MM.1S (cell line): Measurements from ENCODE around the gene TMEM184A.

ENCODE experiments used
- DNase-seq: peaks from one replicate; pipeline ENCODE4 v3.0.0-alpha.2; 2015
- H2AFZ ChIP-seq: fragments of 300-600 bp; sonication (generic); 2 replicates; pipeline ENCODE4 v1.6.0; 2016; ENCODE audit warnings: antibody characterized with exemption, low read length
- H3F3A ChIP-seq: fragments of 300-600 bp; sonication (generic); 2 replicates; pipeline ENCODE4 v1.6.1; 2016; ENCODE audit warnings: mild to moderate bottlenecking, antibody characterized with exemption, low read length, moderate library complexity, mixed read lengths; ENCODE audit not compliant: insufficient read depth
- H3K27ac ChIP-seq: fragments of 300-600 bp; sonication (generic); 2 replicates; pipeline ENCODE4 v1.5.1; 2016; ENCODE audit warnings: mild to moderate bottlenecking, low read length
- H3K27me3 ChIP-seq: fragments of 300-600 bp; sonication (generic); replicated peaks from 2 replicates; pipeline ENCODE4 v1.6.0; 2016; ENCODE audit warnings: low read length; ENCODE audit not compliant: insufficient read depth
- H3K36me3 ChIP-seq: fragments of 300-600 bp; sonication (generic); replicated peaks from 2 replicates; pipeline ENCODE4 v1.6.1; 2016; ENCODE audit warnings: mild to moderate bottlenecking, low read length, mixed read lengths; ENCODE audit not compliant: insufficient read depth
- H3K4me1 ChIP-seq: fragments of 300-600 bp; sonication (generic); 2 replicates; pipeline ENCODE4 v1.6.1; 2016; ENCODE audit warnings: low read length, mixed read lengths
- H3K4me2 ChIP-seq: fragments of 300-600 bp; sonication (generic); 2 replicates; pipeline ENCODE4 v1.6.0; 2016; ENCODE audit warnings: low read depth, low read length
- H3K4me3 ChIP-seq: fragments of 300-600 bp; sonication (generic); 2 replicates; pipeline ENCODE4 v1.5.1; 2016; ENCODE audit warnings: low read length, mixed read lengths
- H3K79me2 ChIP-seq: fragments of 300-600 bp; sonication (generic); 2 replicates; pipeline ENCODE4 v1.6.1; 2016; ENCODE audit warnings: mixed run types, low read length, mixed read lengths
- H3K9ac ChIP-seq: fragments of 300-600 bp; sonication (generic); 2 replicates; pipeline ENCODE4 v1.6.1; 2016; ENCODE audit warnings: low read length, mixed read lengths
- H3K9me2 ChIP-seq: fragments of 300-600 bp; sonication (generic); replicated peaks from 2 replicates; pipeline ENCODE4 v1.6.1; 2016; ENCODE audit warnings: mild to moderate bottlenecking, low read length, mixed read lengths; ENCODE audit not compliant: insufficient read depth
- H3K9me3 ChIP-seq: fragments of 300-600 bp; sonication (generic); replicated peaks from 2 replicates; pipeline ENCODE4 v1.6.1; 2016; ENCODE audit warnings: mild to moderate bottlenecking, low read length, mixed read lengths; ENCODE audit not compliant: insufficient read depth
- H4K20me1 ChIP-seq: fragments of 300-600 bp; sonication (generic); 2 replicates; pipeline ENCODE4 v1.6.1; 2016; ENCODE audit warnings: mild to moderate bottlenecking, low read length, moderate library complexity, mixed read lengths; ENCODE audit not compliant: insufficient read depth
- CTCF ChIP-seq: fragments of 300-600 bp; sonication (generic); IDR thresholded peaks from 2 replicates; pipeline ENCODE4 v1.5.1; 2016; ENCODE audit warnings: antibody characterized with exemption, low read length, mixed read lengths
- EZH2 ChIP-seq: fragments of 300-600 bp; sonication (generic); optimal IDR thresholded peaks from 2 replicates; pipeline ENCODE3; 2017; ENCODE audit warnings: low read depth, mild to moderate bottlenecking, antibody characterized with exemption, low read length, mixed read lengths
- EZH2phosphoT487 ChIP-seq: fragments of 300-600 bp; sonication (generic); IDR thresholded peaks from 2 replicates; pipeline ENCODE4 v1.6.1; 2018; ENCODE audit warnings: antibody characterized with exemption, low read length

Gene TMEM184A

GRCh38 chr7:1536743-1537534, 19.1 kb downstream of the TMEM184A start:
- DNase-seq: no peak
- TF ChIP-seq EZH2phosphoT487: no peak
- TF ChIP-seq CTCF: no peak
- TF ChIP-seq EZH2: no peak
- Histone ChIP-seq H3K4me2 (no peak overlapping the region), H3K79me2 (peaks cover 61% of the 10 kb centered on the region), H3K4me1 (no peaks in the 10 kb centered on the region), H3K9me2 (no peaks in the 10 kb centered on the region), H3K4me3 (no peak overlapping the region), H3K9ac (no peak overlapping the region), H3K27me3 (no peaks in the 10 kb centered on the region), H3F3A (no peaks in the 10 kb centered on the region), H3K9me3 (no peaks in the 10 kb centered on the region), H3K27ac (no peak overlapping the region), H3K36me3 (no peaks in the 10 kb centered on the region), H4K20me1 (no peaks in the 10 kb centered on the region), H2AFZ (no peak overlapping the region)

- Histone ChIP-seq H3K36me3 (no peaks in the 10 kb centered on the region), H3K4me3 (no peak overlapping the region), H3K9me2 (no peaks in the 10 kb centered on the region), H2AFZ (no peak overlapping the region), H3K27ac (no peak overlapping the region), H3K4me2 (no peak overlapping the region), H4K20me1 (no peaks in the 10 kb centered on the region), H3K9me3 (no peaks in the 10 kb centered on the region), H3K79me2 (peaks cover 67% of the 10 kb centered on the region), H3F3A (no peaks in the 10 kb centered on the region), H3K27me3 (no peaks in the 10 kb centered on the region), H3K4me1 (0 out of 2 replicates have a peak, but pooled peaks cover 4% of the 10 kb centered on the region), H3K9ac (no peak overlapping the region)
- DNase-seq: no peak
- TF ChIP-seq EZH2: no peak
- no peak for TF ChIP-seq CTCF
- no peak for TF ChIP-seq EZH2phosphoT487
Observed at GRCh38 chr7:1536455-1536742, 19.6 kb downstream of the TMEM184A start.

GRCh38 chr7:1535701-1536454, 20.1 kb downstream of the TMEM184A start:
- no peak for DNase-seq
- Histone ChIP-seq H3K9me3 (no peaks in the 10 kb centered on the region), H3F3A (no peaks in the 10 kb centered on the region), H3K27ac (no peak overlapping the region), H3K79me2 (peaks cover 70% of the 10 kb centered on the region), H3K9ac (no peak overlapping the region), H3K9me2 (no peaks in the 10 kb centered on the region), H4K20me1 (no peaks in the 10 kb centered on the region), H3K4me2 (no peak overlapping the region), H3K27me3 (no peaks in the 10 kb centered on the region), H3K4me1 (0 out of 2 replicates have a peak, but pooled peaks cover 5% of the 10 kb centered on the region), H3K36me3 (no peaks in the 10 kb centered on the region), H2AFZ (no peak overlapping the region), H3K4me3 (no peak overlapping the region)
- TF ChIP-seq EZH2: no peak
- no peak for TF ChIP-seq EZH2phosphoT487
- TF ChIP-seq CTCF: no peak
